ENCODE results near the gene MRPL18.

GRCh38 chr6:159778542-159779103 lies 11.6 kb upstream of the MRPL18 start:
- TF ChIP-seq CTCF (IDR thresholded peaks at IDR 0.05; ENCODE audit: low read depth, low read length) = no peak
- no peak for TF ChIP-seq EZH2phosphoT487 (IDR thresholded peaks at IDR 0.05; ENCODE audit: low read depth)
